GM13977 (cell line): ENCODE measurements around the gene SRSF7.

Experiments used
- DNase-seq: peaks from one replicate; pipeline ENCODE4 v3.0.0; 2012; ENCODE audit warnings: low spot score
- CTCF ChIP-seq: IDR thresholded peaks from 2 replicates; pipeline ENCODE4 v1.5.1; 2012; ENCODE audit warnings: mild to moderate bottlenecking, control low read depth; ENCODE audit not compliant: insufficient read depth; ENCODE audit errors: extremely low read depth, missing control alignments
- in situ Hi-C: fragments of 300-500 bp; cut with MboI; formaldehyde crosslinking; loops from one replicate; pipeline ENCODE4 v1.12.0; 2022; ENCODE audit warnings: low sequenced_read_pairs, low pct_unique_long_range_greater_than_20kb, mixed read lengths, inconsistent platforms; ENCODE audit not compliant: unreplicated experiment

The SRSF7 gene

GRCh38 chr2:38747819-38748218, 3.3 kb downstream of the SRSF7 start:
- DNase-seq = no peak
- no peak for TF ChIP-seq CTCF
- in situ Hi-C loops = loop anchor here (25.0 kb wide), 1 partner anchor 436 kb away; no protein-coding TSS in a partner anchor

DNA sequence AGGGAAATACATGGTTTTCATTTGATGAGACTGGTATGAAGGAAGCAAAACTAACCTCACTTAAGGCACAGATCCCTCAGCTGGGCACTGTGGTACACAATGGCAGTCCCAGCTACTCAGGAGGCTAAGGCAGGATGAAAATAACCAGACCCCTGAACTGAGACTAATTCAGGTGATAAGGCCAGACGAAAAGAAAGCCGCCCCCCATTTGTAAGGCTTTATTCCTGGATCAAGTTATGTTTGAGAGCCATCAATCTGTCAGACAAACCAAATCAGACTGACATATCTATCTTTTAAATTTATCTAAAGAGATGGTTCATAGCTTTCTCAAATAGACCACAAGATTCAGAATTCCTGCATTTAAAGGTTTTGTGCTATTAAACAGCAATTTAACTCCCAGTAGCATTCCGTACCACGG, 4.1 kb downstream of the SRSF7 start:
- DNase-seq = no peak
- in situ Hi-C loops = loop anchor here (25.0 kb wide), 1 partner anchor 435 kb away; no protein-coding TSS in a partner anchor
- no peak for TF ChIP-seq CTCF

GRCh38 chr2:38745267-38745666, 5.9 kb downstream of the SRSF7 start:
- DNase-seq = no peak
- in situ Hi-C loops = loop anchor here (25.0 kb wide), 1 partner anchor 433 kb away; no protein-coding TSS in a partner anchor
- no peak for TF ChIP-seq CTCF

GRCh38 chr2:38744399-38744780, 6.8 kb downstream of the SRSF7 start:
- TF ChIP-seq CTCF = no peak
- DNase-seq = no peak
- in situ Hi-C loops = loop anchor here (25.0 kb wide), 1 partner anchor 432 kb away; no protein-coding TSS in a partner anchor

GRCh38 chr2:38743672-38744398, 7.3 kb downstream of the SRSF7 start:
- TF ChIP-seq CTCF = no peak
- in situ Hi-C loops = loop anchor here (25.0 kb wide), 1 partner anchor 432 kb away; no protein-coding TSS in a partner anchor

GRCh38 chr2:38742797-38743559, 8.2 kb downstream of the SRSF7 start:
- TF ChIP-seq CTCF = no peak
- DNase-seq = no peak
- in situ Hi-C loops = loop anchor here (25.0 kb wide), 1 partner anchor 431 kb away; no protein-coding TSS in a partner anchor

More at GRCh38 chr2:38743672-38744398, 7.3 kb downstream of the SRSF7 start:
- DNase-seq = no peak
